Measurements from ENCODE around the gene C10orf143.

DNA sequence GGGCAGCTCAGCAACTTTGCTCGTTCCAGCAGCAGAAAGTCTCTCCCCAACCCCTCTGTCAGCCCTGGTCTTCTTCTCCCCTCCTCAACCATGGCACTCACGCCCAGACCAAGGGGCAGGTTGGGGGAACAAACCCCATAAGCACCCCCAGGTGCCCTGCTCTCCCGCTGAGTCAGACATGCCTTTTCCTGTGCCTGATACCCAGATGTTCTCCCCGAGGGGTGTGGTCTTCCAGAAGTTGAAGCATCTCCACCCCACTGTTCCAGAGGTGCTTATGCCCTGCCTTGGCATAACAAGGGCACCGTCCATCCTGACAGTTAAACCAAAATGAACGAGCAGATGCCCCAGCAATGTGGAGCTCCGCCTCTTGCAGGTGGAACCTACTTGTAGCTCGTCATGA, 67.1 kb downstream of the C10orf143 start:
- TF ChIP-seq, protein P1, sequence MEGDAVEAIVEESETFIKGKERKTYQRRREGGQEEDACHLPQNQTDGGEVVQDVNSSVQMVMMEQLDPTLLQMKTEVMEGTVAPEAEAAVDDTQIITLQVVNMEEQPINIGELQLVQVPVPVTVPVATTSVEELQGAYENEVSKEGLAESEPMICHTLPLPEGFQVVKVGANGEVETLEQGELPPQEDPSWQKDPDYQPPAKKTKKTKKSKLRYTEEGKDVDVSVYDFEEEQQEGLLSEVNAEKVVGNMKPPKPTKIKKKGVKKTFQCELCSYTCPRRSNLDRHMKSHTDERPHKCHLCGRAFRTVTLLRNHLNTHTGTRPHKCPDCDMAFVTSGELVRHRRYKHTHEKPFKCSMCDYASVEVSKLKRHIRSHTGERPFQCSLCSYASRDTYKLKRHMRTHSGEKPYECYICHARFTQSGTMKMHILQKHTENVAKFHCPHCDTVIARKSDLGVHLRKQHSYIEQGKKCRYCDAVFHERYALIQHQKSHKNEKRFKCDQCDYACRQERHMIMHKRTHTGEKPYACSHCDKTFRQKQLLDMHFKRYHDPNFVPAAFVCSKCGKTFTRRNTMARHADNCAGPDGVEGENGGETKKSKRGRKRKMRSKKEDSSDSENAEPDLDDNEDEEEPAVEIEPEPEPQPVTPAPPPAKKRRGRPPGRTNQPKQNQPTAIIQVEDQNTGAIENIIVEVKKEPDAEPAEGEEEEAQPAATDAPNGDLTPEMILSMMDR (IDR thresholded peaks at IDR 0.05) = no peak
- no peak for TF ChIP-seq EZH2 (IDR thresholded peaks at IDR 0.05)
- no peak for TF ChIP-seq EZH2phosphoT487 (IDR thresholded peaks at IDR 0.05)
